Esophagus muscularis mucosa (tissue), 4 donors: ENCODE results near the gene PAX1. TPM values are rescaled to one million over a fixed set of nuclear protein-coding genes. Genes with fewer than 3 reads are reported as not detected.

Experiments used
- DNase-seq: peaks from one replicate; pipeline ENCODE4 v3.0.0-alpha.2; 2017; ENCODE audit errors: extremely low spot score
- H3K27ac ChIP-seq, 4 donors: fragments of 200-600 bp; sonication (generic); replicated peaks in 1 of 4; 1 replicate in 3 of 4; 2 replicates in 1 of 4; pipeline ENCODE4 v1.5.1; 2016 to 2019; ENCODE audit warnings: mild to moderate bottlenecking in 1 of 4
- H3K27me3 ChIP-seq, 4 donors: fragments of 200-600 bp; sonication (generic); one replicate each; pipeline versions ENCODE4 v1.5.1 to v1.6.0; 2016 to 2019
- H3K36me3 ChIP-seq, 4 donors: fragments of 200-600 bp; sonication (generic); one replicate each; pipeline ENCODE4 v1.5.1; 2016 to 2019
- H3K4me1 ChIP-seq, 4 donors: fragments of 200-600 bp; sonication (generic); one replicate each; pipeline ENCODE4 v1.5.1; 2016 to 2019
- H3K4me3 ChIP-seq, 4 donors: fragments of 200-600 bp; sonication (generic); 1 replicate in 2 of 4; 2 replicates in 2 of 4; pipeline ENCODE4 v1.5.1; 2016 to 2019; ENCODE audit warnings: mild to moderate bottlenecking in 4 of 4, moderate library complexity in 1 of 4
- H3K9me3 ChIP-seq, 4 donors: fragments of 200-600 bp; sonication (generic); 1 replicate in 3 of 4; 2 replicates in 1 of 4; pipeline ENCODE4 v1.5.1; 2016 to 2019
- CTCF ChIP-seq, 3 experiments: fragments of 200-600 bp in 2 of 3; fragments of 450-650 bp in 1 of 3; sonication (generic) in 2 of 3; IDR thresholded peaks; one replicate each; pipeline ENCODE4 v1.5.1; 2017 to 2019; ENCODE audit warnings: antibody characterized with exemption in 3 of 3, mild to moderate bottlenecking in 2 of 3, moderate library complexity in 1 of 3
- EP300 ChIP-seq: sonication (generic); formaldehyde crosslinking; IDR thresholded peaks from one replicate; pipeline ENCODE4 v1.6.1; 2017; ENCODE audit warnings: antibody characterized with exemption
- POLR2A ChIP-seq: fragments of 450-650 bp; IDR thresholded peaks from one replicate; pipeline ENCODE4 v1.6.1; 2017; ENCODE audit warnings: antibody characterized with exemption, moderate library complexity, mild to moderate bottlenecking, low read depth
- POLR2AphosphoS5 ChIP-seq, 2 donors: sonication (generic); formaldehyde crosslinking; IDR thresholded peaks; one replicate each; pipeline ENCODE4 v1.6.1; 2017; ENCODE audit warnings: antibody characterized with exemption in 2 of 2
- WGBS: methylation state at CpG from one replicate; pipeline ENCODE4 v1.1.5; 2018; 5-methylcytosine and 5-hydroxymethylcytosine counted together
- intact Hi-C: fragments of 100-400 bp; cut with DNase I; formaldehyde crosslinking; loops from one replicate; pipeline ENCODE4 v1.15.1; 2023
- total RNA-seq, 4 donors: library from RNA; depleted of rRNA; stranded (reverse); fragments of >200 nt; gene quantifications; one replicate each; pipeline versions ENCODE4 v1.1.0 to v1.2.1, GENCODE V29; 2016

Gene PAX1
- total RNA-seq, 4 donors from 2014 or later = not detected

GRCh38 chr20:21719592-21720214, 14.2 kb downstream of the PAX1 start:
- DNase-seq = peak; percentile 92
- intact Hi-C loops = loop anchor here (5.0 kb wide), 1 partner anchor 593 kb away; no protein-coding TSS in a partner anchor
- Histone ChIP-seq H3K27ac (no peak overlapping the region), H3K4me3 (no peak overlapping the region), H3K36me3 (no peaks in the 10 kb centered on the region), H3K4me1 (peaks cover 0 to under 1% (median 0%) of the 10 kb centered on the region in 4 donors), H3K27me3 (peaks cover 0 to 46% (median 3%) of the 10 kb centered on the region in 4 donors), H3K9me3 (no peaks in the 10 kb centered on the region)
- 9% methylated on average over 4 of the region's 4 CpGs for WGBS
- TF ChIP-seq CTCF (IDR thresholded peaks at IDR 0.05) (peak; percentile 48 to 78 (median 65)), POLR2A (no peak)

- no peak overlapping the region for H3K4me3 ChIP-seq
- no peaks in the 10 kb centered on the region for H3K36me3 ChIP-seq
- TF ChIP-seq EP300 (no peak), POLR2AphosphoS5 (IDR thresholded peaks at IDR 0.05) (no peak), CTCF (IDR thresholded peaks at IDR 0.05) (no peak), POLR2A (no peak)
- no peaks in the 10 kb centered on the region for H3K9me3 ChIP-seq
- 56% methylated on average over 2 of the region's 2 CpGs for WGBS
- H3K27me3 ChIP-seq = peaks cover 0 to 11% (median 0%) of the 10 kb centered on the region in 4 donors
- H3K27ac ChIP-seq = no peak overlapping the region
- intact Hi-C loops = no loop called here
- H3K4me1 ChIP-seq = no peaks in the 10 kb centered on the region
- no peak for DNase-seq
Observed at GRCh38 chr20:21725892-21726291, 20.4 kb downstream of the PAX1 start.

- no peaks in the 10 kb centered on the region for H3K4me1 ChIP-seq
- 85% methylated on average over 15 of the region's 15 CpGs for WGBS
- DNase-seq = no peak
- H3K36me3 ChIP-seq = no peaks in the 10 kb centered on the region
- H3K27ac ChIP-seq = no peak overlapping the region
- no peak overlapping the region for H3K4me3 ChIP-seq
- peaks cover 0 to 4% (median 0%) of the 10 kb centered on the region in 4 donors for H3K9me3 ChIP-seq
- TF ChIP-seq POLR2AphosphoS5 (IDR thresholded peaks at IDR 0.05) = no peak
- no peak for TF ChIP-seq CTCF (IDR thresholded peaks at IDR 0.05)
- TF ChIP-seq EP300 = no peak
- TF ChIP-seq POLR2A = no peak
- peaks cover 0 to 6% (median 0%) of the 10 kb centered on the region in 4 donors for H3K27me3 ChIP-seq
- intact Hi-C loops = no loop called here
Observed at GRCh38 chr20:21729316-21729715, 23.9 kb downstream of the PAX1 start.

GRCh38 chr20:21739161-21739560, 33.7 kb downstream of the PAX1 start:
- Histone ChIP-seq H3K4me1 (no peaks in the 10 kb centered on the region), H3K27ac (no peak overlapping the region), H3K36me3 (no peaks in the 10 kb centered on the region), H3K4me3 (no peak overlapping the region), H3K27me3 (no peaks in the 10 kb centered on the region), H3K9me3 (peaks cover 0 to 23% (median 7%) of the 10 kb centered on the region in 4 donors)
- 87% methylated on average over 3 of the region's 3 CpGs for WGBS
- no peak for DNase-seq
- intact Hi-C loops = no loop called here
- TF ChIP-seq EP300 (no peak), CTCF (IDR thresholded peaks at IDR 0.05) (no peak), POLR2AphosphoS5 (IDR thresholded peaks at IDR 0.05) (no peak), POLR2A (no peak)

GRCh38 chr20:21739682-21740081, 34.2 kb downstream of the PAX1 start:
- intact Hi-C loops = no loop called here
- H3K36me3 ChIP-seq = no peaks in the 10 kb centered on the region
- no peaks in the 10 kb centered on the region for H3K4me1 ChIP-seq
- TF ChIP-seq POLR2A = no peak
- TF ChIP-seq EP300 = no peak
- no peak for TF ChIP-seq POLR2AphosphoS5 (IDR thresholded peaks at IDR 0.05)
- TF ChIP-seq CTCF (IDR thresholded peaks at IDR 0.05) = no peak
- H3K9me3 ChIP-seq = peaks cover 0 to 23% (median 5%) of the 10 kb centered on the region in 4 donors
- H3K27me3 ChIP-seq = no peaks in the 10 kb centered on the region
- no peak overlapping the region for H3K27ac ChIP-seq
- WGBS = 43% methylated on average over 1 of the region's 3 CpGs
- DNase-seq = no peak
- no peak overlapping the region for H3K4me3 ChIP-seq
